HEK293T (cell line): ENCODE data around the gene USP30.

Source experiments
- FOXK2 ChIP-seq: fragments of 450-650 bp; IDR thresholded peaks from 2 replicates; pipeline ENCODE4 v1.6.1; 2016; ENCODE audit warnings: mild to moderate bottlenecking
- SUZ12 ChIP-seq: fragments of 450-650 bp; IDR thresholded peaks from 2 replicates; pipeline ENCODE4 v1.6.1; 2016; ENCODE audit warnings: mild to moderate bottlenecking

DNA sequence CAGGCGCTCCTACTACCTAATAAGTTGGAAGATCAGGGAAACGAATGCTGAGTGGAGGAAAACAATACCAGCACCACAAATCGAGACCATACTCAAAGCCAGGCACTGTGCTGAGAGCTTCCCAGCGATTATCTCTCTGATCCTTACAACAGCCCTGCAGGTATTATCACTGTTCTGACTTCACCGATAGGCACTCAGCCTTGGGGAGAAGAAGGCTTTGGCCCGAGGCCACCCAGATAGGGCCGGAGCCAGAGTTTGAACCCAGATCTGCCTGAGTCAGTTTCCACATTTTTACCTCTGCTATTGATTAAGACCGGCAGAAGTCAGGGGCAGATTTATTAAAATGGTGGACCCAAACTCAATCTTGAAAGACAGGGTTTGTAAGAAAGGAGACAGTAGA lies 36.4 kb upstream of the USP30 start:
- TF ChIP-seq FOXK2 (no peak), SUZ12 (no peak)
